SK-N-SH treated with all-trans-retinoic acid at 6 μM for 48 hours (cell line): ENCODE measurements around the gene ARL8A.

Experiments used
- ATAC-seq: fragments of 200-7000 bp; cut with Tn5 transposase; 3 replicates; pipeline ENCODE4 v1.9.1; 2020; ENCODE audit warnings: mild to moderate bottlenecking, moderate library complexity
- ARNTL ChIP-seq: fragments of 450-650 bp; formaldehyde crosslinking; IDR thresholded peaks from 2 replicates; pipeline ENCODE4 v1.5.0; 2020; ENCODE audit warnings: low read depth, mild to moderate bottlenecking, moderate library complexity, borderline replicate concordance
- BACH2 ChIP-seq: fragments of 250-450 bp; sonication (Bioruptor Pico); IDR thresholded peaks from 2 replicates; pipeline ENCODE4 v1.9.0; 2021; ENCODE audit warnings: mild to moderate bottlenecking, borderline replicate concordance
- CSDC2 ChIP-seq: fragments of 250-450 bp; sonication (Bioruptor Pico); IDR thresholded peaks from 2 replicates; pipeline ENCODE4 v1.5.0; 2020; ENCODE audit warnings: mild to moderate bottlenecking, moderate library complexity
- GLIS3 ChIP-seq: fragments of 250-450 bp; sonication (Bioruptor Pico); IDR thresholded peaks from 2 replicates; pipeline ENCODE4 v1.5.0; 2020; ENCODE audit warnings: mild to moderate bottlenecking, moderate library complexity
- ISL1 ChIP-seq: fragments of 250-450 bp; sonication (Bioruptor Pico); IDR thresholded peaks from 2 replicates; pipeline ENCODE4 v2.1.2; 2022; ENCODE audit warnings: mild to moderate bottlenecking, moderate library complexity
- OSR1 ChIP-seq: fragments of 250-450 bp; sonication (Bioruptor Pico); IDR thresholded peaks from 2 replicates; pipeline ENCODE4 v1.8.0; 2022; ENCODE audit warnings: moderate library complexity, mild to moderate bottlenecking, inconsistent platforms
- PPARA ChIP-seq: fragments of 250-450 bp; sonication (Bioruptor Pico); IDR thresholded peaks from 2 replicates; pipeline ENCODE4 v1.5.0; 2020; ENCODE audit warnings: mild to moderate bottlenecking, borderline replicate concordance
- RARB ChIP-seq: fragments of 250-450 bp; sonication (Bioruptor Pico); IDR thresholded peaks from 2 replicates; pipeline ENCODE4 v1.8.0; 2021; ENCODE audit warnings: mild to moderate bottlenecking, moderate library complexity
- TCF4 ChIP-seq: fragments of 250-450 bp; sonication (Bioruptor Pico); IDR thresholded peaks from 2 replicates; pipeline ENCODE4 v1.8.0; 2021; ENCODE audit warnings: mild to moderate bottlenecking, moderate library complexity, borderline replicate concordance
- TOX ChIP-seq: fragments of 250-450 bp; sonication (Bioruptor Pico); IDR thresholded peaks from 2 replicates; pipeline ENCODE4 v1.8.0; 2021; ENCODE audit warnings: mild to moderate bottlenecking, moderate library complexity, borderline replicate concordance
- ZC3H10 ChIP-seq: fragments of 250-450 bp; sonication (Bioruptor Pico); IDR thresholded peaks from 2 replicates; pipeline ENCODE4 v1.5.1; 2021; ENCODE audit warnings: mild to moderate bottlenecking, moderate library complexity
- ZFP3 ChIP-seq: fragments of 250-450 bp; sonication (Bioruptor Pico); IDR thresholded peaks from 2 replicates; pipeline ENCODE4 v1.5.0; 2020; ENCODE audit warnings: mild to moderate bottlenecking, moderate library complexity
- ZFP30 ChIP-seq: fragments of 450-650 bp; formaldehyde crosslinking; IDR thresholded peaks from 2 replicates; pipeline ENCODE4 v1.5.0; 2022; ENCODE audit warnings: mild to moderate bottlenecking, moderate library complexity
- ZNF565 ChIP-seq: fragments of 450-650 bp; formaldehyde crosslinking; conservative IDR thresholded peaks from 2 replicates; pipeline ENCODE4 v1.5.0; 2020; ENCODE audit warnings: low read depth, mild to moderate bottlenecking, moderate library complexity
- ZNF70 ChIP-seq: fragments of 450-650 bp; formaldehyde crosslinking; IDR thresholded peaks from 2 replicates; pipeline ENCODE4 v1.5.0; 2020; ENCODE audit warnings: mild to moderate bottlenecking, moderate library complexity
- TF ChIP-seq, protein P1 (sequence below): fragments of 250-450 bp; sonication (Bioruptor Pico); IDR thresholded peaks from 2 replicates; pipeline ENCODE4 v1.5.0; 2020; ENCODE audit warnings: mild to moderate bottlenecking, moderate library complexity
- TF ChIP-seq, protein P2 (sequence below): fragments of 250-450 bp; sonication (Bioruptor Pico); IDR thresholded peaks from 2 replicates; pipeline ENCODE4 v1.8.0; 2020; ENCODE audit warnings: mild to moderate bottlenecking, moderate library complexity, borderline replicate concordance
- TF ChIP-seq, protein P3 (sequence below): fragments of 250-450 bp; sonication (Bioruptor Pico); IDR thresholded peaks from 2 replicates; pipeline ENCODE4 v1.8.0; 2021; ENCODE audit warnings: low read depth, mild to moderate bottlenecking, moderate library complexity, borderline replicate concordance
- TF ChIP-seq, protein P4 (sequence below): fragments of 250-450 bp; sonication (Bioruptor Pico); IDR thresholded peaks from 2 replicates; pipeline ENCODE4 v1.5.1; 2021; ENCODE audit warnings: mild to moderate bottlenecking, moderate library complexity
- TF ChIP-seq, protein P5 (sequence below): fragments of 250-450 bp; sonication (Bioruptor Pico); IDR thresholded peaks from 2 replicates; pipeline ENCODE4 v1.5.1; 2020; ENCODE audit warnings: low read depth, mild to moderate bottlenecking, moderate library complexity

ARL8A gene

DNA sequence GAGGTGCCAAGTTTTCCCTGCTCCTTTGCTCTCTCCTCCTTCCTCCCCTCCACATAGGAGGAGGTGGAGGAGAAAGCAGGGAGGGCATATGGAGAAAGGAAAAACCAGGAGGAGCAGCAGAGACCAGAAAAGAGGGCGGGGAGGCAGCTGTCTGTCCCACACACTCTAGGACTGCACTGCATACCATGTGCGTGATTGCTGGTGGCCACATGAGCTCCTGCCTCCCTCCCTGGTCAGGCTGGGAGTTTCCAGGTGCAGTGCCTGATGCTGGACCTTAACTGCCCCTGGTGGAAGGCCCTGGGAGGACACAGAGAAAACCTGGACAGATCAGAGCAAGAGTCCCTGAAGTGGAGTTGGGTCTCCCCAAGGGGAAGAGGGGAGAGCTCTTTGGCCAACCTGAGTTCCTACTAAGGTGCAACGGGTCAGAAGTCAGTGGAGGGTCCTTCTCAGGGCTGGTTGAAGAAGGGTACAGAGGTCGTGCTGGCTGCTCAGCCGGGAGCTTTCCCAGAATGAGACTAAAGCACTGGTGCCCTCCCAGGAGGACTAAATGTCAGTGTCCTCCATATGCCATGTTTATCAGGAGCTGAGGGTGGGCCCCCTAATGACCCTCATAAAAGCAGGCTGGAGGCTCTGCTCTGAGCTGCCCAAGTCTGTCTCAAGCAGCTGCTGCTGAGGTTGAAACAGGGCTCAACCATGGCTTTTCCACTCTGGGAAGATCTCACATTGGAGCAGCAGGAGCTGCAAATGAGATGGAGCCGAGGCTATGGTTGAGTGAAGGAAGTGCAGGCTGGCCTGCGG is 45.6 kb upstream of the ARL8A start:
- TF ChIP-seq PPARA (CRISPR knock-in tag): no peak
- no peak for TF ChIP-seq CSDC2
- no peak for TF ChIP-seq ZFP30 (CRISPR knock-in tag)
- TF ChIP-seq TOX (CRISPR knock-in tag): no peak
- TF ChIP-seq, protein P1, sequence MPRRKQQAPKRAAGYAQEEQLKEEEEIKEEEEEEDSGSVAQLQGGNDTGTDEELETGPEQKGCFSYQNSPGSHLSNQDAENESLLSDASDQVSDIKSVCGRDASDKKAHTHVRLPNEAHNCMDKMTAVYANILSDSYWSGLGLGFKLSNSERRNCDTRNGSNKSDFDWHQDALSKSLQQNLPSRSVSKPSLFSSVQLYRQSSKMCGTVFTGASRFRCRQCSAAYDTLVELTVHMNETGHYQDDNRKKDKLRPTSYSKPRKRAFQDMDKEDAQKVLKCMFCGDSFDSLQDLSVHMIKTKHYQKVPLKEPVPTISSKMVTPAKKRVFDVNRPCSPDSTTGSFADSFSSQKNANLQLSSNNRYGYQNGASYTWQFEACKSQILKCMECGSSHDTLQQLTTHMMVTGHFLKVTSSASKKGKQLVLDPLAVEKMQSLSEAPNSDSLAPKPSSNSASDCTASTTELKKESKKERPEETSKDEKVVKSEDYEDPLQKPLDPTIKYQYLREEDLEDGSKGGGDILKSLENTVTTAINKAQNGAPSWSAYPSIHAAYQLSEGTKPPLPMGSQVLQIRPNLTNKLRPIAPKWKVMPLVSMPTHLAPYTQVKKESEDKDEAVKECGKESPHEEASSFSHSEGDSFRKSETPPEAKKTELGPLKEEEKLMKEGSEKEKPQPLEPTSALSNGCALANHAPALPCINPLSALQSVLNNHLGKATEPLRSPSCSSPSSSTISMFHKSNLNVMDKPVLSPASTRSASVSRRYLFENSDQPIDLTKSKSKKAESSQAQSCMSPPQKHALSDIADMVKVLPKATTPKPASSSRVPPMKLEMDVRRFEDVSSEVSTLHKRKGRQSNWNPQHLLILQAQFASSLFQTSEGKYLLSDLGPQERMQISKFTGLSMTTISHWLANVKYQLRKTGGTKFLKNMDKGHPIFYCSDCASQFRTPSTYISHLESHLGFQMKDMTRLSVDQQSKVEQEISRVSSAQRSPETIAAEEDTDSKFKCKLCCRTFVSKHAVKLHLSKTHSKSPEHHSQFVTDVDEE (CRISPR knock-in tag): no peak
- TF ChIP-seq OSR1 (CRISPR knock-in tag): no peak
- TF ChIP-seq, all 23 proteins: peak for 0
- ATAC-seq: peak; percentile 51

DNA sequence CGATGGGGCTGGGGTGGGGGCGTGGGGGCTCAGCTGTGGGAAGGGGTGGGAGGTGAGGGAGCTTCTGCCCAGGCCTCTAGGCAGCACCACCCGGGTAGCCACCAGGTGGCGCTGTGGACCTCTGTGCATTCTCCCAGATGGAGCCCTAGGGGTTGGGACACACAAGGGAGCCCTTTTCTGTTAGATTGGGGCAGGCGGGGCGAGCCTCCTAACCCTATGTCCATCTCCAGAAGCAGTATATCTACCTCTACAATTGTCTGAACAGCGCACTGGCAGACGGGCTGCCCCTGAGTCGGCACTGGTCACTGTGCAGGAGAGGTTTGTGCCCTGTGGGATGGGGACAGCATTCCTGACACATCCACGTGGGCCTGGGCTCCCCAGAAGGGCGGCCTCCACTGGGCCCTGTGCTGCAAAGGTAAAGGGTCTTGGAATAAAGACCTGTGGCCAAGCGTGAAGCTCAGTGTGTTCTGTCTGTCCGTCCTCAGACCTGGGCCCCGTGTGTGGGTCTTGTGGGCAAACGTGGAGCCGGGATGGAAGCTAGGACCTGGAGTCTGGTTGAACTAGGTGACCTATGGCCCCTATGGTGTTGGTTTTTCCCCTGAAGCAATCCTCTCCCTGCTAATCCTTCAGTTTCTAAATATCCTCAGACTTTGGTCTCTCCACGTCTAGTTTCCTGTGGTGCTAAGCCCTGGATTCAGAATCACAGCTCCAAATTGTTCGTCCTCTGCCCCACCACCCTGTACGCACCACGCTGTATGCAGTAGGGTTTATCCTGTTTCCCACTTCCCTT is 44.7 kb upstream of the ARL8A start:
- ATAC-seq: peak; percentile 80
- no peak for TF ChIP-seq OSR1 (CRISPR knock-in tag)
- no peak for TF ChIP-seq ZNF565
- no peak for TF ChIP-seq ARNTL
- no peak for TF ChIP-seq ZFP3
- TF ChIP-seq, protein P2, sequence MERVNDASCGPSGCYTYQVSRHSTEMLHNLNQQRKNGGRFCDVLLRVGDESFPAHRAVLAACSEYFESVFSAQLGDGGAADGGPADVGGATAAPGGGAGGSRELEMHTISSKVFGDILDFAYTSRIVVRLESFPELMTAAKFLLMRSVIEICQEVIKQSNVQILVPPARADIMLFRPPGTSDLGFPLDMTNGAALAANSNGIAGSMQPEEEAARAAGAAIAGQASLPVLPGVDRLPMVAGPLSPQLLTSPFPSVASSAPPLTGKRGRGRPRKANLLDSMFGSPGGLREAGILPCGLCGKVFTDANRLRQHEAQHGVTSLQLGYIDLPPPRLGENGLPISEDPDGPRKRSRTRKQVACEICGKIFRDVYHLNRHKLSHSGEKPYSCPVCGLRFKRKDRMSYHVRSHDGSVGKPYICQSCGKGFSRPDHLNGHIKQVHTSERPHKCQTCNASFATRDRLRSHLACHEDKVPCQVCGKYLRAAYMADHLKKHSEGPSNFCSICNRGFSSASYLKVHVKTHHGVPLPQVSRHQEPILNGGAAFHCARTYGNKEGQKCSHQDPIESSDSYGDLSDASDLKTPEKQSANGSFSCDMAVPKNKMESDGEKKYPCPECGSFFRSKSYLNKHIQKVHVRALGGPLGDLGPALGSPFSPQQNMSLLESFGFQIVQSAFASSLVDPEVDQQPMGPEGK (CRISPR knock-in tag): no peak
- no peak for TF ChIP-seq ISL1 (CRISPR knock-in tag)
- no peak for TF ChIP-seq ZC3H10 (CRISPR knock-in tag)
- TF ChIP-seq BACH2 (CRISPR knock-in tag): no peak
- no peak for TF ChIP-seq ZNF70 (CRISPR knock-in tag)
- TF ChIP-seq, protein P1 (CRISPR knock-in tag): no peak
- TF ChIP-seq TCF4 (CRISPR knock-in tag): no peak
- TF ChIP-seq, protein P3, sequence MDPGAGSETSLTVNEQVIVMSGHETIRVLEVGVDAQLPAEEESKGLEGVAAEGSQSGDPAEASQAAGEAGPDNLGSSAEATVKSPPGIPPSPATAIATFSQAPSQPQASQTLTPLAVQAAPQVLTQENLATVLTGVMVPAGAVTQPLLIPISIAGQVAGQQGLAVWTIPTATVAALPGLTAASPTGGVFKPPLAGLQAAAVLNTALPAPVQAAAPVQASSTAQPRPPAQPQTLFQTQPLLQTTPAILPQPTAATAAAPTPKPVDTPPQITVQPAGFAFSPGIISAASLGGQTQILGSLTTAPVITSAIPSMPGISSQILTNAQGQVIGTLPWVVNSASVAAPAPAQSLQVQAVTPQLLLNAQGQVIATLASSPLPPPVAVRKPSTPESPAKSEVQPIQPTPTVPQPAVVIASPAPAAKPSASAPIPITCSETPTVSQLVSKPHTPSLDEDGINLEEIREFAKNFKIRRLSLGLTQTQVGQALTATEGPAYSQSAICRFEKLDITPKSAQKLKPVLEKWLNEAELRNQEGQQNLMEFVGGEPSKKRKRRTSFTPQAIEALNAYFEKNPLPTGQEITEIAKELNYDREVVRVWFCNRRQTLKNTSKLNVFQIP (CRISPR knock-in tag): no peak
- TF ChIP-seq GLIS3 (CRISPR knock-in tag): no peak
- TF ChIP-seq TOX (CRISPR knock-in tag): no peak
- TF ChIP-seq CSDC2: no peak
- TF ChIP-seq RARB: no peak
- TF ChIP-seq, protein P4, sequence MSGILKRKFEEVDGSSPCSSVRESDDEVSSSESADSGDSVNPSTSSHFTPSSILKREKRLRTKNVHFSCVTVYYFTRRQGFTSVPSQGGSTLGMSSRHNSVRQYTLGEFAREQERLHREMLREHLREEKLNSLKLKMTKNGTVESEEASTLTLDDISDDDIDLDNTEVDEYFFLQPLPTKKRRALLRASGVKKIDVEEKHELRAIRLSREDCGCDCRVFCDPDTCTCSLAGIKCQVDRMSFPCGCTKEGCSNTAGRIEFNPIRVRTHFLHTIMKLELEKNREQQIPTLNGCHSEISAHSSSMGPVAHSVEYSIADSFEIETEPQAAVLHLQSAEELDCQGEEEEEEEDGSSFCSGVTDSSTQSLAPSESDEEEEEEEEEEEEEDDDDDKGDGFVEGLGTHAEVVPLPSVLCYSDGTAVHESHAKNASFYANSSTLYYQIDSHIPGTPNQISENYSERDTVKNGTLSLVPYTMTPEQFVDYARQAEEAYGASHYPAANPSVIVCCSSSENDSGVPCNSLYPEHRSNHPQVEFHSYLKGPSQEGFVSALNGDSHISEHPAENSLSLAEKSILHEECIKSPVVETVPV: no peak
- TF ChIP-seq, protein P5, sequence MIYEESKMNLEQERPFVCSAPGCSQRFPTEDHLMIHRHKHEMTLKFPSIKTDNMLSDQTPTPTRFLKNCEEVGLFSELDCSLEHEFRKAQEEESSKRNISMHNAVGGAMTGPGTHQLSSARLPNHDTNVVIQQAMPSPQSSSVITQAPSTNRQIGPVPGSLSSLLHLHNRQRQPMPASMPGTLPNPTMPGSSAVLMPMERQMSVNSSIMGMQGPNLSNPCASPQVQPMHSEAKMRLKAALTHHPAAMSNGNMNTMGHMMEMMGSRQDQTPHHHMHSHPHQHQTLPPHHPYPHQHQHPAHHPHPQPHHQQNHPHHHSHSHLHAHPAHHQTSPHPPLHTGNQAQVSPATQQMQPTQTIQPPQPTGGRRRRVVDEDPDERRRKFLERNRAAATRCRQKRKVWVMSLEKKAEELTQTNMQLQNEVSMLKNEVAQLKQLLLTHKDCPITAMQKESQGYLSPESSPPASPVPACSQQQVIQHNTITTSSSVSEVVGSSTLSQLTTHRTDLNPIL (CRISPR knock-in tag): no peak
- no peak for TF ChIP-seq ZFP30 (CRISPR knock-in tag)
